Tongue (tissue), 2 donors: ENCODE measurements around the gene PMFBP1. TPM values are rescaled to one million over a fixed set of nuclear protein-coding genes. Genes with fewer than 3 reads are reported as not detected.

Experiments used
- DNase-seq: peaks from one replicate; pipeline ENCODE4 v3.0.0-alpha.2; 2015
- total RNA-seq: library from RNA; depleted of rRNA; stranded (reverse); fragments of >200 nt; gene quantifications from one replicate; pipeline ENCODE4 v1.2.3, GENCODE V29; 2014

The PMFBP1 gene
- total RNA-seq, 1 donor from 2014 or later: 8.1 TPM

- no peak for DNase-seq
These were observed 41.8 kb downstream of the PMFBP1 start for GRCh38 chr16:72129976-72130656.

- DNase-seq: no peak
These were observed 43.3 kb downstream of the PMFBP1 start for GRCh38 chr16:72128701-72129100.

GRCh38 chr16:72126429-72126765, 45.6 kb downstream of the PMFBP1 start:
- DNase-seq: no peak

GRCh38 chr16:72125635-72126428, 46.1 kb downstream of the PMFBP1 start:
- DNase-seq: no peak

- DNase-seq: peak; percentile 83
These were observed 47.0 kb downstream of the PMFBP1 start for GRCh38 chr16:72124761-72125634.

- no peak for DNase-seq
These were observed 47.8 kb downstream of the PMFBP1 start for GRCh38 chr16:72124148-72124547.

GRCh38 chr16:72123426-72123825, 48.5 kb downstream of the PMFBP1 start:
- no peak for DNase-seq

GRCh38 chr16:72122916-72123315, 49.0 kb downstream of the PMFBP1 start:
- DNase-seq: no peak

- DNase-seq: no peak
These were observed 49.6 kb downstream of the PMFBP1 start for GRCh38 chr16:72122308-72122707.

GRCh38 chr16:72120026-72120425, 51.9 kb downstream of the PMFBP1 start:
- no peak for DNase-seq

GRCh38 chr16:72113616-72113945, 58.4 kb downstream of the PMFBP1 start:
- no peak for DNase-seq

GRCh38 chr16:72112906-72113615, 58.9 kb downstream of the PMFBP1 start:
- no peak for DNase-seq

- no peak for DNase-seq
These were observed 59.5 kb downstream of the PMFBP1 start for GRCh38 chr16:72112452-72112792.

GRCh38 chr16:72111657-72112451, 60.1 kb downstream of the PMFBP1 start:
- DNase-seq: no peak

GRCh38 chr16:72110662-72111615, 61.0 kb downstream of the PMFBP1 start:
- DNase-seq: no peak

GRCh38 chr16:72109966-72110530, 61.9 kb downstream of the PMFBP1 start:
- no peak for DNase-seq

GRCh38 chr16:72109300-72109699, 62.7 kb downstream of the PMFBP1 start:
- no peak for DNase-seq

- no peak for DNase-seq
These were observed 63.4 kb downstream of the PMFBP1 start for GRCh38 chr16:72108353-72109102.

- no peak for DNase-seq
These were observed 64.6 kb downstream of the PMFBP1 start for GRCh38 chr16:72107371-72107770.
